HEK293 (cell line): ENCODE results near the gene ROBO1.

Experiments used
- CTCF ChIA-PET: fragments of 350-600 bp; formaldehyde crosslinking; extraction: SDS; loops from one replicate; lab custom pipeline; 2021; ENCODE audit warnings: antibody characterized with exemption; lab: Yijun Ruan, JAX
- POLR2A ChIA-PET: fragments of 300-600 bp; formaldehyde crosslinking; extraction: SDS; loops from one replicate; lab custom pipeline; 2020; ENCODE audit warnings: antibody characterized with exemption, inconsistent platforms; lab: Yijun Ruan, JAX
- H3K27ac ChIP-seq: fragments of 200-500 bp; sonication (Bioruptor generic); 2 replicates; pipeline ENCODE4 v1.5.1; 2014; ENCODE audit warnings: low read depth, low read length, control low read depth, inconsistent platforms; ENCODE audit errors: extremely low read depth
- H3K36me3 ChIP-seq, 2 experiments: fragments of 200-500 bp in 1 of 2; sonication (Bioruptor generic) in 1 of 2; 1 replicate in 1 of 2; 2 replicates in 1 of 2; pipeline ENCODE4 v1.5.1; 2014 to 2017; ENCODE audit warnings: inconsistent platforms in 2 of 2, low read length in 2 of 2; ENCODE audit not compliant: control insufficient read depth in 2 of 2, insufficient read depth in 1 of 2
- H3K4me1 ChIP-seq: fragments of 200-500 bp; sonication (Bioruptor generic); 2 replicates; pipeline ENCODE4 v1.5.1; 2014; ENCODE audit warnings: mild to moderate bottlenecking, low read length, inconsistent platforms; ENCODE audit not compliant: control insufficient read depth, insufficient read depth
- H3K4me3 ChIP-seq: 2 replicates; pipeline ENCODE4 v1.5.1; 2011; ENCODE audit warnings: low read depth, mild to moderate bottlenecking, control low read depth, low read length, moderate library complexity
- H3K9me3 ChIP-seq: fragments of 200-500 bp; sonication (Bioruptor generic); 2 replicates; pipeline ENCODE4 v1.5.1; 2014; ENCODE audit warnings: low read depth, low read length, inconsistent platforms; ENCODE audit not compliant: control insufficient read depth, insufficient read depth
- GLI2 ChIP-seq: fragments of 450-650 bp; formaldehyde crosslinking; IDR thresholded peaks from 2 replicates; pipeline ENCODE4; 2017; ENCODE audit warnings: missing biosample characterization, missing genetic modification characterization, low read depth, borderline replicate concordance
- MYNN ChIP-seq: fragments of 450-650 bp; formaldehyde crosslinking; IDR thresholded peaks from 2 replicates; pipeline ENCODE4 v1.5.1; 2016; ENCODE audit warnings: missing biosample characterization, missing genetic modification characterization, borderline replicate concordance
- OSR2 ChIP-seq: fragments of 450-650 bp; formaldehyde crosslinking; IDR thresholded peaks from 2 replicates; pipeline ENCODE4 v1.5.1; 2016; ENCODE audit warnings: missing biosample characterization, missing genetic modification characterization
- SALL2 ChIP-seq: fragments of 450-650 bp; formaldehyde crosslinking; IDR thresholded peaks from 2 replicates; pipeline ENCODE4 v1.5.0; 2017; ENCODE audit warnings: missing biosample characterization, mild to moderate bottlenecking, missing genetic modification characterization, borderline replicate concordance
- WT1 ChIP-seq: fragments of 450-650 bp; formaldehyde crosslinking; IDR thresholded peaks from 2 replicates; pipeline ENCODE4 v1.5.1; 2016; ENCODE audit warnings: missing biosample characterization, missing genetic modification characterization
- ZFP41 ChIP-seq: fragments of 450-650 bp; formaldehyde crosslinking; IDR thresholded peaks from 2 replicates; pipeline ENCODE4 v1.5.1; 2016; ENCODE audit warnings: missing biosample characterization, missing genetic modification characterization, borderline replicate concordance
- ZNF132 ChIP-seq: fragments of 450-650 bp; formaldehyde crosslinking; IDR thresholded peaks from 2 replicates; pipeline ENCODE4 v1.5.1; 2017; ENCODE audit warnings: missing biosample characterization, missing genetic modification characterization, borderline replicate concordance
- ZNF221 ChIP-seq: fragments of 450-650 bp; formaldehyde crosslinking; IDR thresholded peaks from 2 replicates; pipeline ENCODE4 v1.5.1; 2017; ENCODE audit warnings: missing biosample characterization, missing genetic modification characterization, borderline replicate concordance
- ZNF350 ChIP-seq: fragments of 450-650 bp; formaldehyde crosslinking; IDR thresholded peaks from 2 replicates; pipeline ENCODE4 v1.5.0; 2017; ENCODE audit warnings: missing biosample characterization, mild to moderate bottlenecking, missing genetic modification characterization
- ZNF416 ChIP-seq: fragments of 450-650 bp; formaldehyde crosslinking; IDR thresholded peaks from 2 replicates; pipeline ENCODE4 v1.5.1; 2016; ENCODE audit warnings: missing biosample characterization, missing genetic modification characterization
- ZNF707 ChIP-seq: fragments of 450-650 bp; formaldehyde crosslinking; IDR thresholded peaks from 2 replicates; pipeline ENCODE4 v1.5.1; 2016; ENCODE audit warnings: missing biosample characterization, missing genetic modification characterization
- TF ChIP-seq, protein P1 (sequence below): fragments of 450-650 bp; formaldehyde crosslinking; IDR thresholded peaks from 2 replicates; pipeline ENCODE4 v1.5.1; 2016; ENCODE audit warnings: missing biosample characterization, missing genetic modification characterization
- TF ChIP-seq, protein P2 (sequence below): fragments of 450-650 bp; formaldehyde crosslinking; IDR thresholded peaks from 2 replicates; pipeline ENCODE4 v1.5.1; 2016; ENCODE audit warnings: missing biosample characterization, missing genetic modification characterization
- TF ChIP-seq, protein P3 (sequence below): fragments of 450-650 bp; formaldehyde crosslinking; IDR thresholded peaks from 2 replicates; pipeline ENCODE4 v1.5.1; 2017; ENCODE audit warnings: missing biosample characterization, mild to moderate bottlenecking, missing genetic modification characterization, moderate library complexity
- TF ChIP-seq, protein P4 (sequence below): fragments of 450-650 bp; formaldehyde crosslinking; IDR thresholded peaks from 2 replicates; pipeline ENCODE4 v1.5.1; 2016; ENCODE audit warnings: missing biosample characterization, missing genetic modification characterization
- TF ChIP-seq, protein P5 (sequence below): fragments of 450-650 bp; formaldehyde crosslinking; IDR thresholded peaks from 2 replicates; pipeline ENCODE4 v1.5.1; 2016; ENCODE audit warnings: missing biosample characterization, missing genetic modification characterization, borderline replicate concordance
- TF ChIP-seq, protein P6 (sequence below): fragments of 450-650 bp; formaldehyde crosslinking; optimal IDR thresholded peaks from 2 replicates; pipeline ENCODE3; 2016; ENCODE audit warnings: missing biosample characterization, mild to moderate bottlenecking, missing genetic modification characterization

Gene ROBO1

DNA sequence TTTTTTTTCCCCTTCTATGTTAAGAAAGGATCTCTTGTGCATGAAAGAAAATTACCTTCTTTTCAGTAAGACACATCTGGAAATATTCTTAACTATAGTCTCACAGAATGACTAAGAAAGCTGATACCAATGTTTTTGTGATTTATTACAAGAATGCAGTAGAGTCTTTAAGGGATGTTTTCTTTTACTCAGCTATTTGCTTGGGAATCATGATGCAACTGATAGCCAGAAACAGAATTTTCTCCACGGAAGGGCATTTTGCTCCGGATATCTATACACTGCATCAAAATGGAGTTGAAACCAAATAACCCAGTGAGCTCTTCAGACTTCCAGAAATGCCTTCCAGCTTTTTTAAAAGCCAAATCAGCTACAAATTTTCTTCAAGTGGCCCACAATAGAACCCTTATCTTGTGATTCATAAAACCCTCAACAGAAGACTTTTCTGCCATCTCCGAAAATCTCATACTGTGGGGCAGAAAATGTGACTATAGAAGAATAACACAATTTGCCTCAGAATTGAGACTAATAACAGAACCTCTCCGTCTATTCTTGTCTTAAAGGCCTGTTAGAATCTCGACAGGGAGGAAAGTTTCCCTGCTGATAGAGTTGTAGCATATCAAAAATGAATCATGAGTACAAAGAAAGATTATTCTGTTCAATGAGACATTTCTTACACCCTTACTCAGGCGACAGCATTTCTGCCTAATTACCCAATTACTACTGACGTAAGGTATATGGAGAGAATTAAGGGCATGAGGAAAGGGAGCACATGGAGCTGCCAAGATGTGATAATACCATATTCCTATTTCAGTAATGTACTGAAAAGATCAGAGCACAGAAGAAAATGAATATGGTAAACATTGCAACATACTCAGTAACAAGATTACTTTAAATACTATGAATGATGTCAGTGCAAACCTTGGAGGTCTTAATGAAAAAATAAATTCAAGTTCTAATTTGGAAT, 900.1 kb downstream of the ROBO1 start (continued):
- TF ChIP-seq, protein P1, sequence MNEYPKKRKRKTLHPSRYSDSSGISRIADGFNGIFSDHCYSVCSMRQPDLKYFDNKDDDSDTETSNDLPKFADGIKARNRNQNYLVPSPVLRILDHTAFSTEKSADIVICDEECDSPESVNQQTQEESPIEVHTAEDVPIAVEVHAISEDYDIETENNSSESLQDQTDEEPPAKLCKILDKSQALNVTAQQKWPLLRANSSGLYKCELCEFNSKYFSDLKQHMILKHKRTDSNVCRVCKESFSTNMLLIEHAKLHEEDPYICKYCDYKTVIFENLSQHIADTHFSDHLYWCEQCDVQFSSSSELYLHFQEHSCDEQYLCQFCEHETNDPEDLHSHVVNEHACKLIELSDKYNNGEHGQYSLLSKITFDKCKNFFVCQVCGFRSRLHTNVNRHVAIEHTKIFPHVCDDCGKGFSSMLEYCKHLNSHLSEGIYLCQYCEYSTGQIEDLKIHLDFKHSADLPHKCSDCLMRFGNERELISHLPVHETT (tag by site-specific recombination) = no peak
- no peak for TF ChIP-seq ZNF132 (tag by site-specific recombination)
- no peak for TF ChIP-seq ZNF416
- TF ChIP-seq, protein P2, sequence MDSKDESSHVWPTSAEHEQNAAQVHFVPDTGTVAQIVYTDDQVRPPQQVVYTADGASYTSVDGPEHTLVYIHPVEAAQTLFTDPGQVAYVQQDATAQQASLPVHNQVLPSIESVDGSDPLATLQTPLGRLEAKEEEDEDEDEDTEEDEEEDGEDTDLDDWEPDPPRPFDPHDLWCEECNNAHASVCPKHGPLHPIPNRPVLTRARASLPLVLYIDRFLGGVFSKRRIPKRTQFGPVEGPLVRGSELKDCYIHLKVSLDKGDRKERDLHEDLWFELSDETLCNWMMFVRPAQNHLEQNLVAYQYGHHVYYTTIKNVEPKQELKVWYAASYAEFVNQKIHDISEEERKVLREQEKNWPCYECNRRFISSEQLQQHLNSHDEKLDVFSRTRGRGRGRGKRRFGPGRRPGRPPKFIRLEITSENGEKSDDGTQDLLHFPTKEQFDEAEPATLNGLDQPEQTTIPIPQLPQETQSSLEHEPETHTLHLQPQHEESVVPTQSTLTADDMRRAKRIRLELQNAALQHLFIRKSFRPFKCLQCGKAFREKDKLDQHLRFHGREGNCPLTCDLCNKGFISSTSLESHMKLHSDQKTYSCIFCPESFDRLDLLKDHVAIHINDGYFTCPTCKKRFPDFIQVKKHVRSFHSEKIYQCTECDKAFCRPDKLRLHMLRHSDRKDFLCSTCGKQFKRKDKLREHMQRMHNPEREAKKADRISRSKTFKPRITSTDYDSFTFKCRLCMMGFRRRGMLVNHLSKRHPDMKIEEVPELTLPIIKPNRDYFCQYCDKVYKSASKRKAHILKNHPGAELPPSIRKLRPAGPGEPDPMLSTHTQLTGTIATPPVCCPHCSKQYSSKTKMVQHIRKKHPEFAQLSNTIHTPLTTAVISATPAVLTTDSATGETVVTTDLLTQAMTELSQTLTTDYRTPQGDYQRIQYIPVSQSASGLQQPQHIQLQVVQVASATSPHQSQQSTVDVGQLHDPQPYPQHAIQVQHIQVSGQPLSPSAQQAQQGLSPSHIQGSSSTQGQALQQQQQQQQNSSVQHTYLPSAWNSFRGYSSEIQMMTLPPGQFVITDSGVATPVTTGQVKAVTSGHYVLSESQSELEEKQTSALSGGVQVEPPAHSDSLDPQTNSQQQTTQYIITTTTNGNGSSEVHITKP (tag by site-specific recombination) = no peak
- peak; percentile 71; the same call in 1 of the 2 replicates for TF ChIP-seq OSR2 (tag by site-specific recombination)
- no peak for TF ChIP-seq MYNN (tag by site-specific recombination)
- TF ChIP-seq ZFP41 (tag by site-specific recombination) = no peak

DNA sequence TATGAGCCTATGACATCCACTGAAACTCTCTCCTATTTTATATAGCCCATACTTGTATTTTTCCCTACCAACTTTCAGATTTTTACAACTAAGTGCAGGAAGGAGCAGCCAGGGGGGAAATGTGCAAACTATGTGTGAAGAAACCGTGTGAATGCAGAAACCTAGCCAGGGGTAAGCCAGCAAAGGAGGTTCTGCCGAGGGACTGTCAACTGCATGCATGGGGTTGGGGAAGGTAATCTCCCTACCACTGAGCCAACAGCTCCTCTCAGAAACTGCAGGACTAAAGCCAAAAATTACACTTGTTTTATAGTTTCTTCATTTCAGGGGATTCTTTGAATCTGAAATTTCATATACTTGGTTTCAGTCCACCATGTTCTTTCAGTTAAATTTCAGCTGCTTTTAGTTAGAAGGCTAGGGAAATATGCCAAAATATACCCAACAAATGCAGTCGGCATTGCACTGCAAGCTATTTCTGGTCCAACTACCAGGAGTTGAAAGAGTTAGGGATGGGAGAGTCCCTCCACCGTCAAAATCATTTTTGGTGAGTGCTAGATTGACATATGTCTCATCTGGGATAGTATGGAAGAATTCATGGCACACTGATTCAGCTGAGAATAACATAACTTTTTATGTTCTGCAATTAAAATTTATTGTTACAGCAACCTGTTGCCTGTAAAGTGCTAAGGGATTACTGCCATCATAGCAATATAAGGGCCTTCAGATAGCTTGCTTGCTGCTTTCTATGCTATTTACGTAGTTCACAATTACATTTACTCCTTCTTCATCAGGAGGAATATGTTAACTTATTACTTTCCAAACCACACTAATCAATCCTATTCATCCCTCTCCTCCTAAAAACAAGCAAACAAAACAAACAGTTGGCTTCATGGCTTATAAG, 904.2 kb downstream of the ROBO1 start:
- H3K9me3 ChIP-seq = no peaks in the 10 kb centered on the region
- CTCF ChIA-PET = interaction anchor here (0.7 kb wide), 1 partner anchor 125 kb away, joined by 4 read pairs; no protein-coding TSS in a partner anchor
- POLR2A ChIA-PET = no interaction called here
- TF ChIP-seq, protein P3, sequence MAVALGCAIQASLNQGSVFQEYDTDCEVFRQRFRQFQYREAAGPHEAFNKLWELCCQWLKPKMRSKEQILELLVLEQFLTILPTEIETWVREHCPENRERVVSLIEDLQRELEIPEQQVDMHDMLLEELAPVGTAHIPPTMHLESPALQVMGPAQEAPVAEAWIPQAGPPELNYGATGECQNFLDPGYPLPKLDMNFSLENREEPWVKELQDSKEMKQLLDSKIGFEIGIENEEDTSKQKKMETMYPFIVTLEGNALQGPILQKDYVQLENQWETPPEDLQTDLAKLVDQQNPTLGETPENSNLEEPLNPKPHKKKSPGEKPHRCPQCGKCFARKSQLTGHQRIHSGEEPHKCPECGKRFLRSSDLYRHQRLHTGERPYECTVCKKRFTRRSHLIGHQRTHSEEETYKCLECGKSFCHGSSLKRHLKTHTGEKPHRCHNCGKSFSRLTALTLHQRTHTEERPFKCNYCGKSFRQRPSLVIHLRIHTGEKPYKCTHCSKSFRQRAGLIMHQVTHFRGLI = no peak
- peak; percentile 63 for TF ChIP-seq OSR2 (tag by site-specific recombination)
- TF ChIP-seq, protein P4, sequence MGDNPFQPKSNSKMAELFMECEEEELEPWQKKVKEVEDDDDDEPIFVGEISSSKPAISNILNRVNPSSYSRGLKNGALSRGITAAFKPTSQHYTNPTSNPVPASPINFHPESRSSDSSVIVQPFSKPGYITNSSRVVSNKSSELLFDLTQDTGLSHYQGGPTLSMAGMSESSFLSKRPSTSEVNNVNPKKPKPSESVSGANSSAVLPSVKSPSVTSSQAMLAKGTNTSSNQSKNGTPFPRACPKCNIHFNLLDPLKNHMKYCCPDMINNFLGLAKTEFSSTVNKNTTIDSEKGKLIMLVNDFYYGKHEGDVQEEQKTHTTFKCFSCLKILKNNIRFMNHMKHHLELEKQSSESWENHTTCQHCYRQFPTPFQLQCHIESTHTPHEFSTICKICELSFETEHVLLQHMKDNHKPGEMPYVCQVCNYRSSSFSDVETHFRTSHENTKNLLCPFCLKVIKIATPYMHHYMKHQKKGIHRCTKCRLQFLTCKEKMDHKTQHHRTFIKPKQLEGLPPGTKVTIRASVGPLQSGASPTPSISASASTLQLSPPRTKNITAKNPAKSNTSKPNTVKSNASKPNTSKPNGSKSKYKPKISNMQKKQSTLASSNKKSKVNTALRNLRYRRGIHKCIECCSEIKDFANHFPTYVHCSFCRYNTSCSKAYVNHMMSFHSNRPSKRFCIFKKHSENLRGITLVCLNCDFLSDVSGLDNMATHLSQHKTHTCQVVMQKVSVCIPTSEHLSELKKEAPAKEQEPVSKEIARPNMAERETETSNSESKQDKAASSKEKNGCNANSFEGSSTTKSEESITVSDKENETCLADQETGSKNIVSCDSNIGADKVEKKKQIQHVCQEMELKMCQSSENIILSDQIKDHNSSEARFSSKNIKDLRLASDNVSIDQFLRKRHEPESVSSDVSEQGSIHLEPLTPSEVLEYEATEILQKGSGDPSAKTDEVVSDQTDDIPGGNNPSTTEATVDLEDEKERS (tag by site-specific recombination) = no peak
- no peak for TF ChIP-seq ZNF350 (tag by site-specific recombination)
- no peak for TF ChIP-seq SALL2 (tag by site-specific recombination)
- no peak for TF ChIP-seq ZNF221 (tag by site-specific recombination)
- TF ChIP-seq GLI2 (tag by site-specific recombination) = no peak
- TF ChIP-seq, protein P5, sequence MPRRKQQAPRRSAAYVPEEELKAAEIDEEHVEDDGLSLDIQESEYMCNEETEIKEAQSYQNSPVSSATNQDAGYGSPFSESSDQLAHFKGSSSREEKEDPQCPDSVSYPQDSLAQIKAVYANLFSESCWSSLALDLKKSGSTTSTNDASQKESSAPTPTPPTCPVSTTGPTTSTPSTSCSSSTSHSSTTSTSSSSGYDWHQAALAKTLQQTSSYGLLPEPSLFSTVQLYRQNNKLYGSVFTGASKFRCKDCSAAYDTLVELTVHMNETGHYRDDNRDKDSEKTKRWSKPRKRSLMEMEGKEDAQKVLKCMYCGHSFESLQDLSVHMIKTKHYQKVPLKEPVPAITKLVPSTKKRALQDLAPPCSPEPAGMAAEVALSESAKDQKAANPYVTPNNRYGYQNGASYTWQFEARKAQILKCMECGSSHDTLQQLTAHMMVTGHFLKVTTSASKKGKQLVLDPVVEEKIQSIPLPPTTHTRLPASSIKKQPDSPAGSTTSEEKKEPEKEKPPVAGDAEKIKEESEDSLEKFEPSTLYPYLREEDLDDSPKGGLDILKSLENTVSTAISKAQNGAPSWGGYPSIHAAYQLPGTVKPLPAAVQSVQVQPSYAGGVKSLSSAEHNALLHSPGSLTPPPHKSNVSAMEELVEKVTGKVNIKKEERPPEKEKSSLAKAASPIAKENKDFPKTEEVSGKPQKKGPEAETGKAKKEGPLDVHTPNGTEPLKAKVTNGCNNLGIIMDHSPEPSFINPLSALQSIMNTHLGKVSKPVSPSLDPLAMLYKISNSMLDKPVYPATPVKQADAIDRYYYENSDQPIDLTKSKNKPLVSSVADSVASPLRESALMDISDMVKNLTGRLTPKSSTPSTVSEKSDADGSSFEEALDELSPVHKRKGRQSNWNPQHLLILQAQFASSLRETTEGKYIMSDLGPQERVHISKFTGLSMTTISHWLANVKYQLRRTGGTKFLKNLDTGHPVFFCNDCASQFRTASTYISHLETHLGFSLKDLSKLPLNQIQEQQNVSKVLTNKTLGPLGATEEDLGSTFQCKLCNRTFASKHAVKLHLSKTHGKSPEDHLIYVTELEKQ (tag by site-specific recombination) = peak; percentile 43; the same call in 1 of the 2 replicates
- TF ChIP-seq, protein P6, sequence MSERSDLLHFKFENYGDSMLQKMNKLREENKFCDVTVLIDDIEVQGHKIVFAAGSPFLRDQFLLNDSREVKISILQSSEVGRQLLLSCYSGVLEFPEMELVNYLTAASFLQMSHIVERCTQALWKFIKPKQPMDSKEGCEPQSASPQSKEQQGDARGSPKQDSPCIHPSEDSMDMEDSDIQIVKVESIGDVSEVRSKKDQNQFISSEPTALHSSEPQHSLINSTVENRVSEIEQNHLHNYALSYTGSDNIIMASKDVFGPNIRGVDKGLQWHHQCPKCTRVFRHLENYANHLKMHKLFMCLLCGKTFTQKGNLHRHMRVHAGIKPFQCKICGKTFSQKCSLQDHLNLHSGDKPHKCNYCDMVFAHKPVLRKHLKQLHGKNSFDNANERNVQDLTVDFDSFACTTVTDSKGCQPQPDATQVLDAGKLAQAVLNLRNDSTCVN = no peak
- TF ChIP-seq WT1 = peak; percentile 89
- TF ChIP-seq ZNF707 (tag by site-specific recombination) = no peak

More for the DNA sequence above, 904.2 kb downstream of the ROBO1 start:
- no peak overlapping the region for H3K4me3 ChIP-seq
- peaks cover 2% of the 10 kb centered on the region; the same call in 1 of the 2 replicates for H3K4me1 ChIP-seq
- H3K36me3 ChIP-seq = no peaks in the 10 kb centered on the region
- H3K27ac ChIP-seq = no peak overlapping the region
